ENCODE results near the gene CDC20. TPM values are rescaled to one million over a fixed set of nuclear protein-coding genes. Genes with fewer than 3 reads are reported as not detected.

CDC20 gene
- total and polyA plus RNA-seq, 8 donors = 1.8 to 31.4 (median 11.0) TPM

DNA sequence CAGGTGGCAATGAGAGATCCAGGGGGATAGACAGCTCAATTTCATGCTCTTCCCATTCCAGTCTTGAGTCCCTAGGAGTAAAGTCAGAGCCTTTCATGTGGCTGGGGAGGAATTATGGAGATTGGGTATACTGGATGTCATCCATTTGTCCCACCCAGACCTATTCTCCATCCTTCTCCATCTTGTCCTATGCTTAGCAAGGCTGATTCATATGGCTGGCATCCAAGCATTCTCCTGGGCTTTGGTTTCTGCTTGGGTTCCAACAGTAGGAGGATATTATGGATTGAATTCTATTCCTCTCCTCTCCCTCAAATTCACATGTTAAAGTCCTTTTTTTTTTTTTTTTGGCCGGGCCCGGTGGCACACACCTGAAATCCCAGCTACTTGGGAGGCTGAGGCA, 3.8 kb upstream of the CDC20 start:
- intact Hi-C loops (cut with DNase I; ENCODE audit: low total_unique reads) = no loop called here
- Histone ChIP-seq H3K4me3 (no peak overlapping the region), H3K36me3 (peaks cover 0 to 1% (median 0%) of the 10 kb centered on the region in 4 donors), H3K9me3 (no peaks in the 10 kb centered on the region), H3K27me3 (no peaks in the 10 kb centered on the region), H3K4me1 (peaks cover 7 to 29% (median 24%) of the 10 kb centered on the region in 4 donors), H3K27ac (no peak overlapping the region)
- no peak for DNase-seq
- 85 to 100% (median 100%) methylated on average over 2 of the region's 2 CpGs for WGBS, 5 donors
- TF ChIP-seq POLR2A (IDR thresholded peaks at IDR 0.05) (no peak), EP300 (IDR thresholded peaks at IDR 0.05) (no peak), POLR2AphosphoS5 (IDR thresholded peaks at IDR 0.05) (no peak)
- TF ChIP-seq, protein P1, sequence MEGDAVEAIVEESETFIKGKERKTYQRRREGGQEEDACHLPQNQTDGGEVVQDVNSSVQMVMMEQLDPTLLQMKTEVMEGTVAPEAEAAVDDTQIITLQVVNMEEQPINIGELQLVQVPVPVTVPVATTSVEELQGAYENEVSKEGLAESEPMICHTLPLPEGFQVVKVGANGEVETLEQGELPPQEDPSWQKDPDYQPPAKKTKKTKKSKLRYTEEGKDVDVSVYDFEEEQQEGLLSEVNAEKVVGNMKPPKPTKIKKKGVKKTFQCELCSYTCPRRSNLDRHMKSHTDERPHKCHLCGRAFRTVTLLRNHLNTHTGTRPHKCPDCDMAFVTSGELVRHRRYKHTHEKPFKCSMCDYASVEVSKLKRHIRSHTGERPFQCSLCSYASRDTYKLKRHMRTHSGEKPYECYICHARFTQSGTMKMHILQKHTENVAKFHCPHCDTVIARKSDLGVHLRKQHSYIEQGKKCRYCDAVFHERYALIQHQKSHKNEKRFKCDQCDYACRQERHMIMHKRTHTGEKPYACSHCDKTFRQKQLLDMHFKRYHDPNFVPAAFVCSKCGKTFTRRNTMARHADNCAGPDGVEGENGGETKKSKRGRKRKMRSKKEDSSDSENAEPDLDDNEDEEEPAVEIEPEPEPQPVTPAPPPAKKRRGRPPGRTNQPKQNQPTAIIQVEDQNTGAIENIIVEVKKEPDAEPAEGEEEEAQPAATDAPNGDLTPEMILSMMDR (IDR thresholded peaks at IDR 0.05) = no peak

DNA sequence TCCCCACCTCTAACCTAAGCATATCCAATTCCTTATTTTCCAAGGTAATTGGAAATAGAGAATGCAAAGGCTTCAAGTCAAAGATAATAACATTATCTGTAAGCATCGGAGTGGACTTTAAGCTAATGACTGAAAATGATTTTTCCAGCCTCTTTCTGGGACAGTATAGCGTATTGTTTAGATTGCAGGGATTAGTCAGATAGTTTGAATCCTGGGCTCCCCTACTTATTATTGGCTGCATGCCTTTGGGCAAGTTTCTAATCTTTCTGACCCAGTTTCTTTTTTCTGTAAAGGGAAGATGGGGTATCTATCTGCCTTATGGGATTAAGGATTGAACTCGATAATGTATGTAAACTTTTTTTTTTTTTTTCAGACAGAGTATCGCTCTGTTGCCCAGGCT, 1.5 kb upstream of the CDC20 start:
- TF ChIP-seq, protein P1 (IDR thresholded peaks at IDR 0.05) = no peak
- no peak for TF ChIP-seq POLR2AphosphoS5 (IDR thresholded peaks at IDR 0.05)
- no peak for TF ChIP-seq POLR2A (IDR thresholded peaks at IDR 0.05)
- TF ChIP-seq EP300 (IDR thresholded peaks at IDR 0.05) = no peak
- 75 to 86% (median 79%) methylated on average over 4 of the region's 4 CpGs for WGBS, 5 donors
- Histone ChIP-seq H3K36me3 (peaks cover 7 to 24% (median 19%) of the 10 kb centered on the region in 4 donors), H3K27me3 (no peaks in the 10 kb centered on the region), H3K27ac (peak overlapping the region in 1 of 5 donors; percentile 98), H3K9me3 (no peaks in the 10 kb centered on the region), H3K4me3 (no peak overlapping the region), H3K4me1 (peaks cover 6 to 35% (median 23%) of the 10 kb centered on the region in 4 donors)
- intact Hi-C loops (cut with DNase I; ENCODE audit: low total_unique reads) = no loop called here
- no peak for DNase-seq

DNA sequence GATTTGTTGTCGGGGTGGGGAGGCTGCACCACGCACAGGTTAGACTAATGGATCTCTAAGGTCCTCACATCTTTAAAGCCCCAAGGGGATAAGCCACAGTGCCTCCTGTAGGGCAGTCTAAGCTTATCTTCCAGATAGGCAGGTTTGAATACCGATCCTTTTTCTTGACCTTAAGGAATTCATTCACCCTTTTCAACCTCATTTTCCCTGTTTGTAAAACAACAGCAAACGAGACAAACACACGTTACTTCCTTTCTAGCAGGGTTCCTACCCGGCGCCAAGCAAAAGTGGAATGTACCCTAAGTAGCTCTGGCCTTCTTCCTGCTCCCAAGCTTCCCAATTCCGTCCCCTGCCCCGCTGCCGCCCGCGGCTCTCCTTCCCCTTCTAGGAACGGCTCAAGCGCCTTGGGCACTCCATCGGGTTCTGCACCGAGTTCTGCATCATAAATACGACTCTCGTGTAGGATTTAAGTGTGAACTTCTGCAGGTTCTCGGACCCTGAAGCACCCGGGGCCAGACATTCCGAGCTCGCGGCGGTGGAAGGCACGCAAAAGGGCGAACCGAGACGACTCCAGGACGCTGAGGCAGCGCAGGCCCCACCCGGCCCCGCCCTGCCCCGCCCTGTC, 548 bp upstream of the CDC20 start:
- Histone ChIP-seq H3K36me3 (peaks cover 17 to 34% (median 29%) of the 10 kb centered on the region in 4 donors), H3K27ac (peak overlapping the region; percentile 85 to 98 (median 91)), H3K4me1 (peaks cover 6 to 41% (median 23%) of the 10 kb centered on the region in 4 donors), H3K4me3 (peak overlapping the region; percentile 56 to 70 (median 64)), H3K27me3 (no peaks in the 10 kb centered on the region), H3K9me3 (no peaks in the 10 kb centered on the region)
- 0 to 1% (median 0%) methylated on average over 15 to 33 of the region's 33 CpGs for WGBS, 5 donors
- peak in 1 of 2 donors; percentile 71 for DNase-seq
- TF ChIP-seq, protein P1 (IDR thresholded peaks at IDR 0.05) = peak in 1 of 7 experiments; percentile 27
- TF ChIP-seq POLR2AphosphoS5 (IDR thresholded peaks at IDR 0.05) (peak in 1 of 3 donors; percentile 46), POLR2A (IDR thresholded peaks at IDR 0.05) (no peak), EP300 (IDR thresholded peaks at IDR 0.05) (no peak)
- intact Hi-C loops (cut with DNase I; ENCODE audit: low total_unique reads) = no loop called here

DNA sequence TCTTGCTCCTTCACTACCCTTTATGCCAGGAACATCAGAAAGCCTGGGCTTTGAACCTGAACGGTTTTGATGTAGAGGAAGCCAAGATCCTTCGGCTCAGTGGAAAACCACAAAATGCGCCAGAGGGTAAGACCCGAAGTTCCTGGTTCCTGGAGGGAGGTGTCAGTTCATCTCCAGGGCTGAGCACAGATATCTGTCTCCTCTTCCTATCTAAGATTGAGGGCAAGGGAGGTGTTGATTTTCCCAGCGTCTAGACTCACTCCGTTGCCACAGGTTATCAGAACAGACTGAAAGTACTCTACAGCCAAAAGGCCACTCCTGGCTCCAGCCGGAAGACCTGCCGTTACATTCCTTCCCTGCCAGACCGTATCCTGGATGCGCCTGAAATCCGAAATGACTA, 915 bp downstream of the CDC20 start:
- 22 to 42% (median 33%) methylated on average over 11 of the region's 11 CpGs for WGBS, 5 donors
- Histone ChIP-seq H3K36me3 (peaks cover 31 to 49% (median 44%) of the 10 kb centered on the region in 4 donors), H3K4me1 (peaks cover 6 to 56% (median 23%) of the 10 kb centered on the region in 4 donors), H3K27ac (peak overlapping the region in 1 of 5 donors; percentile 98), H3K27me3 (no peaks in the 10 kb centered on the region), H3K9me3 (no peaks in the 10 kb centered on the region), H3K4me3 (peak overlapping the region in 3 of 4 donors; percentile 56 to 70 (median 62))
- DNase-seq = no peak
- intact Hi-C loops (cut with DNase I; ENCODE audit: low total_unique reads) = no loop called here
- TF ChIP-seq EP300 (IDR thresholded peaks at IDR 0.05) (no peak), POLR2A (IDR thresholded peaks at IDR 0.05) (no peak), POLR2AphosphoS5 (IDR thresholded peaks at IDR 0.05) (no peak)
- TF ChIP-seq, protein P1 (IDR thresholded peaks at IDR 0.05) = no peak

Measured in stomach (tissue), 9 donors.